KMS-11 (cell line): ENCODE data around the gene NFIB.

ENCODE experiments used
- H2AFZ ChIP-seq: fragments of 200-600 bp; sonication (generic); 2 replicates; pipeline ENCODE4 v1.6.1; 2016; ENCODE audit warnings: antibody characterized with exemption, mixed run types, low read depth
- H3K27ac ChIP-seq: fragments of 200-600 bp; sonication (generic); 2 replicates; pipeline ENCODE4 v1.6.1; 2016; ENCODE audit warnings: mild to moderate bottlenecking, mixed run types
- H3K27me3 ChIP-seq: fragments of 200-600 bp; sonication (generic); 2 replicates; pipeline ENCODE4 v1.6.1; 2017; ENCODE audit warnings: mild to moderate bottlenecking, low read depth, mixed run types, moderate library complexity; ENCODE audit not compliant: insufficient read depth
- H3K36me3 ChIP-seq: fragments of 200-600 bp; sonication (generic); 2 replicates; pipeline ENCODE4 v1.6.1; 2017; ENCODE audit warnings: mild to moderate bottlenecking, mixed run types; ENCODE audit not compliant: insufficient read depth
- H3K4me1 ChIP-seq: fragments of 200-600 bp; sonication (generic); 2 replicates; pipeline ENCODE4 v1.6.1; 2016; ENCODE audit warnings: mild to moderate bottlenecking, low read depth, mixed run types; ENCODE audit not compliant: poor library complexity, severe bottlenecking
- H3K4me2 ChIP-seq: fragments of 200-600 bp; sonication (generic); 2 replicates; pipeline ENCODE4 v1.7.0; 2016; ENCODE audit warnings: mild to moderate bottlenecking, mixed run types
- H3K4me3 ChIP-seq: fragments of 200-600 bp; sonication (generic); IDR thresholded peaks from 2 replicates; pipeline ENCODE4 v1.6.1; 2017; ENCODE audit warnings: low read depth, low read length, mixed read lengths; ENCODE audit not compliant: insufficient read depth
- H3K79me2 ChIP-seq: fragments of 200-600 bp; sonication (generic); 2 replicates; pipeline ENCODE4 v1.6.1; 2016; ENCODE audit warnings: low read depth, mixed run types; ENCODE audit not compliant: insufficient read depth
- H3K9ac ChIP-seq: fragments of 200-600 bp; sonication (generic); 2 replicates; pipeline ENCODE4 v1.6.1; 2016; ENCODE audit warnings: mild to moderate bottlenecking, mixed run types
- H4K20me1 ChIP-seq: fragments of 200-600 bp; sonication (generic); 2 replicates; pipeline ENCODE4 v1.6.1; 2016; ENCODE audit warnings: mild to moderate bottlenecking, mixed run types; ENCODE audit not compliant: insufficient read depth
- CTCF ChIP-seq: fragments of 200-600 bp; sonication (generic); conservative IDR thresholded peaks from 2 replicates; pipeline ENCODE4 v1.6.1; 2017; ENCODE audit warnings: low read depth, mild to moderate bottlenecking, antibody characterized with exemption, low read length, moderate library complexity, mixed read lengths

The NFIB gene

GRCh38 chr9:14307989-14308852 lies 5.7 kb downstream of the NFIB start:
- Histone ChIP-seq H3K27ac (no peak overlapping the region), H3K36me3 (no peaks in the 10 kb centered on the region), H4K20me1 (no peaks in the 10 kb centered on the region), H3K4me3 (no peak overlapping the region), H3K9ac (no peak overlapping the region), H2AFZ (no peak overlapping the region), H3K79me2 (no peaks in the 10 kb centered on the region), H3K27me3 (peaks cover 4% of the 10 kb centered on the region; the same call in 1 of the 2 replicates), H3K4me1 (no peaks in the 10 kb centered on the region), H3K4me2 (no peak overlapping the region)
- TF ChIP-seq CTCF, result no peak

GRCh38 chr9:14306672-14307660 lies 7.0 kb downstream of the NFIB start:
- Histone ChIP-seq H3K36me3 (no peaks in the 10 kb centered on the region), H4K20me1 (no peaks in the 10 kb centered on the region), H3K79me2 (no peaks in the 10 kb centered on the region), H3K4me2 (no peak overlapping the region), H2AFZ (no peak overlapping the region), H3K27ac (no peak overlapping the region), H3K4me3 (no peak overlapping the region), H3K9ac (no peak overlapping the region), H3K4me1 (no peaks in the 10 kb centered on the region), H3K27me3 (no peaks in the 10 kb centered on the region)
- no peak for TF ChIP-seq CTCF

- H3K36me3 ChIP-seq, result no peaks in the 10 kb centered on the region
Measured at GRCh38 chr9:14306188-14306587, 7.8 kb downstream of the NFIB start.

More at GRCh38 chr9:14306188-14306587, 7.8 kb downstream of the NFIB start:
- H3K27ac ChIP-seq, result no peak overlapping the region
- H3K79me2 ChIP-seq, result no peaks in the 10 kb centered on the region
- no peaks in the 10 kb centered on the region for H3K4me1 ChIP-seq
- no peak for TF ChIP-seq CTCF
- H3K4me3 ChIP-seq, result no peak overlapping the region
- no peaks in the 10 kb centered on the region for H3K27me3 ChIP-seq
- no peak overlapping the region for H3K9ac ChIP-seq
- H3K4me2 ChIP-seq, result no peak overlapping the region
- no peaks in the 10 kb centered on the region for H4K20me1 ChIP-seq
- no peak overlapping the region for H2AFZ ChIP-seq
